Activated CD8-positive, alpha-beta T cell treated with anti-CD3 and anti-CD28 coated beads, Interleukin-2, amount 10 ng/mL, durations not matched to agents 7 days and 5 days (primary cell): ENCODE results near the gene ARSB. TPM values are rescaled to one million over a fixed set of nuclear protein-coding genes. Genes with fewer than 3 reads are reported as not detected.
"Not testable (repeated sequence)": the region's sequence is repeated elsewhere in the genome, so short reads cannot be mapped to it uniquely, and the experiment has no call there.

Experiments used
- ATAC-seq: fragments of 150-1000 bp; cut with Tn5 transposase; one replicate; pipeline ENCODE4 v1.10.0; 2021; ENCODE audit warnings: moderate library complexity
- CTCF ChIA-PET: fragments of 350-600 bp; sonication (Branson Sonifier 250); formaldehyde crosslinking; loops from one replicate; lab custom pipeline; 2021; ENCODE audit warnings: antibody characterized with exemption; lab: Charles Lee
- POLR2A ChIA-PET: fragments of 350-600 bp; sonication (Branson Sonifier 250); formaldehyde crosslinking; loops from one replicate; lab custom pipeline; 2021; ENCODE audit warnings: antibody characterized with exemption; lab: Charles Lee
- DNase-seq: peaks from one replicate; pipeline ENCODE4 v3.0.0-alpha.2; 2020
- H3K27ac Mint-ChIP-seq: one replicate; pipeline ENCODE4 v1.8.0; 2021; ENCODE audit warnings: mild to moderate bottlenecking, mixed read lengths
- H3K27me3 Mint-ChIP-seq: one replicate; pipeline ENCODE4 v1.8.0; 2021; ENCODE audit warnings: low read depth, mixed read lengths
- H3K36me3 Mint-ChIP-seq: one replicate; pipeline ENCODE4 v1.8.0; 2021; ENCODE audit warnings: low read depth, mixed read lengths
- H3K4me1 Mint-ChIP-seq: one replicate; pipeline ENCODE4 v1.8.0; 2021; ENCODE audit warnings: low read depth, mixed read lengths
- H3K4me3 Mint-ChIP-seq: one replicate; pipeline ENCODE4 v1.8.0; 2021; ENCODE audit warnings: mild to moderate bottlenecking, mixed read lengths
- H3K9me3 Mint-ChIP-seq: one replicate; pipeline ENCODE4 v1.8.0; 2022; ENCODE audit warnings: mixed read lengths; ENCODE audit not compliant: insufficient read depth
- total RNA-seq, 2 experiments: library from RNA; stranded (reverse); gene quantifications; one replicate each; pipeline ENCODE4 v1.2.3, GENCODE V29; 2021

The ARSB gene
- total RNA-seq, 2 experiments from 2014 or later: 10.3 TPM

- ChIA-PET POLR2A (no interaction called here), CTCF (no interaction called here)
- no peaks in the 10 kb centered on the region for H3K4me1 Mint-ChIP-seq
- H3K4me3 Mint-ChIP-seq: no peak overlapping the region
- H3K27ac Mint-ChIP-seq: no peak overlapping the region
- H3K27me3 Mint-ChIP-seq: no peaks in the 10 kb centered on the region
- H3K9me3 Mint-ChIP-seq: peaks cover 10% of the 10 kb centered on the region
- DNase-seq (no peak), ATAC-seq (no peak)
- H3K36me3 Mint-ChIP-seq: peaks cover 10% of the 10 kb centered on the region
Measured at GRCh38 chr5:78858364-78858763, 126.7 kb downstream of the ARSB start.

GRCh38 chr5:78855026-78855425 lies 130.1 kb downstream of the ARSB start:
- no peak for DNase-seq
- ChIA-PET POLR2A (no interaction called here), CTCF (no interaction called here)
- H3K4me1 Mint-ChIP-seq: no peaks in the 10 kb centered on the region
- no peak for ATAC-seq
- H3K27me3 Mint-ChIP-seq: no peaks in the 10 kb centered on the region
- H3K27ac Mint-ChIP-seq: no peak overlapping the region
- H3K36me3 Mint-ChIP-seq: peaks cover 8% of the 10 kb centered on the region
- peaks cover 10% of the 10 kb centered on the region for H3K9me3 Mint-ChIP-seq
- H3K4me3 Mint-ChIP-seq: no peak overlapping the region

DNA sequence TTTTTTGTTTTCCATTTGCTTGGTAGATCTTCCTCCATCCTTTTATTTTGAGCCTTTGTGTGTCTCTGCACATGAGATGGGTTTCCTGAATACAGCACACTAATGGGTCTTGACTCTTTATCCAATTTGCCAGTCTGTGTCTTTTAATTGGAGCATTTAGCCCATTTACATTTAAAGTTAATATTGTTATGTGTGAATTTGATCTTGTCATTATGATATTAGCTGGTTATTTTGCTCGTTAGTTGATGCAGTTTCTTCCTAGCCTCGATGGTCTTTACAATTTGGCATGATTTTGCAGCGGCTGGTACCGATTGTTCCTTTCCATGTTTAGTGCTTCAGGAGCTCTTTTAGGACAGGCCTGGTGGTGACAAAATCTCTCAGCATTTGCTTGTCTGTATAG lies 133.2 kb downstream of the ARSB start:
- H3K4me1 Mint-ChIP-seq, POLR2A ChIA-PET, CTCF ChIA-PET, H3K27ac Mint-ChIP-seq, H3K27me3 Mint-ChIP-seq, H3K36me3 Mint-ChIP-seq, DNase-seq, ATAC-seq, H3K9me3 Mint-ChIP-seq, H3K4me3 Mint-ChIP-seq: not testable (repeated sequence)

DNA sequence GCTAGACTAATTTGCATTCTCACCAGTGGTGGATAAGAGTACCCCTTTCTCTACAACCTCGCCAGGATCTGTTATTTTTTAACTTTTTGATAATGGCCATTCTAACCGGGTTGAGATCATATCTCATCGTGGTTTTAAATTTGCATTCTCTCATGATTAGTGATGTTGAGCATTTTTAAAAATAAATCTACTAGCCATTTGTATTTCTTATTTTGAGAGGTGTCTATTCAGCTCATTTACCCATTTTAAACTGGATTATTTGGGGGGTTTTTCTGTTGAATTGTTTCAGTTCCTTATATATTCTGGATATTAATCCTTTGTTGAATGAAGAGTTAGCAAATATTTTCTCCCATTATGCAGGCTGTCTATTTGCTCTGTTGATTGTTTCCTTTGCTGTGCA lies 139.6 kb downstream of the ARSB start:
- CTCF ChIA-PET: no interaction called here
- Mint-ChIP-seq H3K4me3 (no peak overlapping the region), H3K36me3 (no peaks in the 10 kb centered on the region), H3K9me3 (no peaks in the 10 kb centered on the region), H3K4me1 (no peaks in the 10 kb centered on the region), H3K27ac (no peak overlapping the region), H3K27me3 (no peaks in the 10 kb centered on the region)
- POLR2A ChIA-PET: no interaction called here
- no peak for ATAC-seq
- no peak for DNase-seq

DNA sequence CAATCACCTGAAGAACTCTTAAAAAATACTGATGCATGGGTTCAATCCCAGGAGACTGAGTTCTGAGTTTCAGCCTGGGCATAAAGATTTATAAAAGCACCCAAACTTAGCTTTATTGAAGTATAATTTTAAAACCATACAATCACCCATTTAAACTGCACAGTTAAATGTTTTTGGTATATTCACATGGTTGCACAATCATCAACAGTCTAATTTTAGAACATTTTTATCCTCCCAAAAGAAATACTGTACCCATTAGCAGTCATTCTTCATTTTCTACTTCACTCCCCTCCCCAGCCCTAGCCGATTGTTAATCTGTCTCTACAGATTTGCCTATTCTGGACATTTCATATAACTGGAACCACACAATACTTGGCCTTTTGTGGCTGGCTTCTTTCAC lies 141.7 kb downstream of the ARSB start:
- Mint-ChIP-seq H3K9me3 (no peaks in the 10 kb centered on the region), H3K4me1 (no peaks in the 10 kb centered on the region)

DNA sequence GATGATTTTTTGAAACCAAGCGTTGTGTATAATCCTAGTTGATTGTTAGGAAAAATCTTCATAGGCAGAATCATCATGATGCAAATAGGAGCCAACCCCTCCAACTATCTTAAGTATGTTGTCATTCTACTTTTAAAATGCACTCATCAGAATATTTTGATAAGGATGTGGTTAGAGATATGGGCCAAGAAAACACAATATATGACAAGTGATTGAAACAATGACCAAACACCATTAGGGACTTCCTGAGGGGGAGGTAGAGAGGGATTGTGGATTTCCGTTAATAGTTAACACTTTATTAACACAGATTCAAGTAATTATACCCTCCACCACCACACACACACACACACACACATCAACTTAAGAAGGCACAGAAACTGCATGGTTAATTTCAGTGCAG lies 143.3 kb downstream of the ARSB start:
- no peak for ATAC-seq
- Mint-ChIP-seq H3K9me3 (no peaks in the 10 kb centered on the region), H3K27ac (no peak overlapping the region), H3K36me3 (peaks cover 4% of the 10 kb centered on the region), H3K4me1 (no peaks in the 10 kb centered on the region), H3K27me3 (no peaks in the 10 kb centered on the region), H3K4me3 (no peak overlapping the region)
- CTCF ChIA-PET: no interaction called here
- no peak for DNase-seq
- POLR2A ChIA-PET: no interaction called here

More for the DNA sequence above, 141.7 kb downstream of the ARSB start:
- ChIA-PET CTCF (no interaction called here), POLR2A (no interaction called here)
- Mint-ChIP-seq H3K4me3 (no peak overlapping the region), H3K27ac (no peak overlapping the region), H3K36me3 (no peaks in the 10 kb centered on the region), H3K27me3 (no peaks in the 10 kb centered on the region)
- DNase-seq (no peak), ATAC-seq (no peak)

DNA sequence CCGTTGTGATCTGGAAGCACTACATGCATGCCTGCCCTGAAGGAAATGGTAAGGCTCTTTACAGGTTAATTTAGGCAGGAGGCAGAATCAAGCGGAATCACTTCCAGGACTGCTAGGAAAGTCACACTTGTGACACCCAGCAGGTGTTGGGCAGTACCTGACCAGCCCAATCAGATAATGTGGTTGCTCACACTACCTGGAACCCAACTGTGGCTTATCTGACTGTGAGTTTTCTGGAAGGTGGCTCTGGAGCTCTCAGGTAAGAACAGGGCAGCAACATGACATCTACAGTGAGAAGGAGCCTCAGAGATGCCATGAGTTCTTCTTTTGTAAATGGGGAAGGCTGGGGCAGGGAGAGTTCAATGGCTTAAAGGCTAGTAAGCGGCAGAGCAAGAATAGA lies 146.4 kb downstream of the ARSB start:
- ChIA-PET POLR2A (no interaction called here), CTCF (no interaction called here)
- H3K36me3 Mint-ChIP-seq: peaks cover 4% of the 10 kb centered on the region
- no peak for DNase-seq
- no peak overlapping the region for H3K4me3 Mint-ChIP-seq
- no peak for ATAC-seq
- H3K27ac Mint-ChIP-seq: no peak overlapping the region
- H3K4me1 Mint-ChIP-seq: no peaks in the 10 kb centered on the region
- no peaks in the 10 kb centered on the region for H3K9me3 Mint-ChIP-seq
- no peaks in the 10 kb centered on the region for H3K27me3 Mint-ChIP-seq

- no peak for ATAC-seq
- no peak overlapping the region for H3K4me3 Mint-ChIP-seq
- H3K36me3 Mint-ChIP-seq: peaks cover 4% of the 10 kb centered on the region
- no peaks in the 10 kb centered on the region for H3K4me1 Mint-ChIP-seq
- ChIA-PET POLR2A (no interaction called here), CTCF (no interaction called here)
- H3K27ac Mint-ChIP-seq: no peak overlapping the region
- DNase-seq: no peak
- H3K27me3 Mint-ChIP-seq: no peaks in the 10 kb centered on the region
- no peaks in the 10 kb centered on the region for H3K9me3 Mint-ChIP-seq
Measured at GRCh38 chr5:78837836-78838235, 147.3 kb downstream of the ARSB start.

GRCh38 chr5:78835176-78835575 lies 149.9 kb downstream of the ARSB start:
- no peaks in the 10 kb centered on the region for H3K9me3 Mint-ChIP-seq
- ChIA-PET POLR2A (no interaction called here), CTCF (no interaction called here)
- no peaks in the 10 kb centered on the region for H3K27me3 Mint-ChIP-seq
- no peak overlapping the region for H3K27ac Mint-ChIP-seq
- H3K36me3 Mint-ChIP-seq: peaks cover 4% of the 10 kb centered on the region
- ATAC-seq (no peak), DNase-seq (no peak)
- H3K4me1 Mint-ChIP-seq: no peaks in the 10 kb centered on the region
- no peak overlapping the region for H3K4me3 Mint-ChIP-seq

DNA sequence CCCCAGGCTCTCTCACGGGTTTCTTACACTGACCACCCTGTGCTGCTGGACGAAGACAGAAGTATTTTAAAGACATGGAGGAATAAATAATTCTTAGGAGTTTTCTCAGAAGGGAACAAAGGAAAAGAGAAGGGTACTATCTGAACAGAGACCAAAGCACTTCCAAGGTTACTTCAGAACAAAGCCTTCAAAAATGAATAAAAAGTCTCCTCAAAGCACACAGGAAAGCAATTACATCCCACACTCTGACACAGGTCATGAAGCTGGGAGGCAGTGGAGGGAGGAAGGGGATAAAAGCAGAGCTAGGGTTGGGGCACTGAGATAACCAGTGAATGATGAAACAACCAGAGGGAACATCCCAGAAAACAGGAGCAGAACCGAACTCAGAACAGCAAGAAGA lies 151.8 kb downstream of the ARSB start:
- Mint-ChIP-seq H3K4me3 (no peak overlapping the region), H3K9me3 (no peaks in the 10 kb centered on the region), H3K27me3 (no peaks in the 10 kb centered on the region), H3K4me1 (no peaks in the 10 kb centered on the region), H3K27ac (no peak overlapping the region), H3K36me3 (peaks cover 5% of the 10 kb centered on the region)
- CTCF ChIA-PET: no interaction called here
- ATAC-seq: no peak
- DNase-seq: no peak
- POLR2A ChIA-PET: no interaction called here

- ChIA-PET POLR2A (no interaction called here), CTCF (no interaction called here)
- Mint-ChIP-seq H3K27ac (no peak overlapping the region), H3K36me3 (peaks cover 2% of the 10 kb centered on the region), H3K4me1 (no peaks in the 10 kb centered on the region), H3K27me3 (no peaks in the 10 kb centered on the region), H3K9me3 (no peaks in the 10 kb centered on the region), H3K4me3 (no peak overlapping the region)
- no peak for DNase-seq
- no peak for ATAC-seq
Measured at GRCh38 chr5:78830528-78831046, 154.5 kb downstream of the ARSB start.

- DNase-seq (no peak), ATAC-seq (no peak)
- H3K9me3 Mint-ChIP-seq: no peaks in the 10 kb centered on the region
- POLR2A ChIA-PET: no interaction called here
- CTCF ChIA-PET: no interaction called here
- no peak overlapping the region for H3K27ac Mint-ChIP-seq
- no peak overlapping the region for H3K4me3 Mint-ChIP-seq
- H3K36me3 Mint-ChIP-seq: peaks cover 2% of the 10 kb centered on the region
- H3K27me3 Mint-ChIP-seq: no peaks in the 10 kb centered on the region
- H3K4me1 Mint-ChIP-seq: no peaks in the 10 kb centered on the region
Measured at GRCh38 chr5:78829811-78830527, 155.1 kb downstream of the ARSB start.

- DNase-seq (no peak), ATAC-seq (no peak)
- Mint-ChIP-seq H3K27me3 (no peaks in the 10 kb centered on the region), H3K4me3 (no peak overlapping the region), H3K27ac (no peak overlapping the region), H3K9me3 (no peaks in the 10 kb centered on the region), H3K4me1 (no peaks in the 10 kb centered on the region), H3K36me3 (peaks cover 6% of the 10 kb centered on the region)
- ChIA-PET POLR2A (no interaction called here), CTCF (no interaction called here)
Measured at GRCh38 chr5:78827725-78828124, 157.4 kb downstream of the ARSB start.
